ENCODE results near the gene ROPN1L.

GRCh38 chr5:10410662-10411061 lies 31.0 kb upstream of the ROPN1L start:
- TF ChIP-seq CTCF (conservative IDR thresholded peaks at IDR 0.05 in 1 of 2, IDR thresholded peaks at IDR 0.05 in 1 of 2; ENCODE audit: extremely low read depth in 1 of 2, insufficient read depth in 1 of 2, low read depth in 1 of 2, low read length in 2 of 2) = no peak
- no peak for TF ChIP-seq EZH2 (IDR thresholded peaks at IDR 0.05; ENCODE audit: borderline replicate concordance, low read length)
